ENCODE data around the gene ZNF837.

GRCh38 chr19:58381460-58382212 is 806 bp upstream of the ZNF837 start:
- TF ChIP-seq CTCF (IDR thresholded peaks at IDR 0.05; ENCODE audit: low read depth, low read length, poor library complexity, severe bottlenecking) (no peak), EZH2phosphoT487 (IDR thresholded peaks at IDR 0.05; ENCODE audit: borderline replicate concordance, low read length) (no peak)
